ENCODE measurements around the gene PDE4D. TPM values are rescaled to one million over a fixed set of nuclear protein-coding genes. Genes with fewer than 3 reads are reported as not detected.

Gene PDE4D
- total RNA-seq, 2 experiments from 2014 or later, result 40.5 to 41.2 TPM

DNA sequence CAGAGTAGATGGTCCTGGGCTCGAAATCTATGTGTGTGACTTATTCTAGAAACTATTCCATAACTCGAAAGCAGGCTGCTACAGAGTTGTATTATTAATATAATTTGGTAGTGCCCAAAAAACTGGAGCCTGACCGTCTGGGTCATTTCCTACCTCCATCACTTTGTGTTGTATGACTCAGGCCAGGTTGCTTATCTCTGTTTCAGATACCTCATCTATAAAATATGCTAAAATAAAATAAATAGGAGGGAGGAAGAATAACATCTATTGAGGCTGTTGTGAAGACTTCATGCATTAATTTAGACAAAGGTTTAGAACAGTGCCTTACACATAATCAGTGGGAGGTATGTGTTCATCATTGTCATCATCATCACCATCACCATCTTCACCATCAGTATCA lies 57.7 kb downstream of the PDE4D start:
- intact Hi-C loops (cut with micrococcal nuclease), result no loop called here
- Mint-ChIP-seq H3K36me3 (ENCODE audit: low read depth) (no peaks in the 10 kb centered on the region), H3K27me3 (ENCODE audit: low read depth) (peaks cover 10% of the 10 kb centered on the region), H3K27ac (no peak overlapping the region), H3K4me3 (no peak overlapping the region), H3K9me3 (no peaks in the 10 kb centered on the region), H3K4me1 (ENCODE audit: low read depth) (no peaks in the 10 kb centered on the region)
- DNase-seq, result no peak
- CTCF ChIA-PET, result interaction anchor here (0.5 kb wide), 1 partner anchor 22 kb away, joined by 3 read pairs; no protein-coding TSS in a partner anchor

DNA sequence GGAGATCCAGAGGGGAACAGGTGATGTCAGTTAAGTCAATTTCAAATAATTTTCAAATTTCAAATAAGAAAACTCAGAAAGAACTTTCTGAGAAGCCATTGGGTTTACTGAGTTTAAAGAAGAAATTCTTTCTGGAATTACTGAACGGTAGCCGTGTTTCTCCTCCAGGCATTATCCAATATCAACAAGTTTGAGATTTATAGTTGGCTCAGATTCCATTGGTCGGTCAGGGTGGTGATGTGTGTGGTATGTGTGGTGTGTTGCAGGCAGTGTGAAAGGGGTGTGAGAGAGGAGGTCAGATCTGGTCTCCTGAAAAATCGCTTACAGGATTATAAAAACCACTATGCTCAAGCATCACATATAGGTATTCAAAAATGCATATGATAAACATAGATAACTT lies 60.1 kb downstream of the PDE4D start:
- no peak for DNase-seq
- Mint-ChIP-seq H3K4me3 (no peak overlapping the region), H3K27ac (no peak overlapping the region), H3K27me3 (ENCODE audit: low read depth) (peaks cover 4% of the 10 kb centered on the region), H3K36me3 (ENCODE audit: low read depth) (no peaks in the 10 kb centered on the region), H3K9me3 (no peaks in the 10 kb centered on the region), H3K4me1 (ENCODE audit: low read depth) (no peaks in the 10 kb centered on the region)
- CTCF ChIA-PET, result no interaction called here
- intact Hi-C loops (cut with micrococcal nuclease), result no loop called here

DNA sequence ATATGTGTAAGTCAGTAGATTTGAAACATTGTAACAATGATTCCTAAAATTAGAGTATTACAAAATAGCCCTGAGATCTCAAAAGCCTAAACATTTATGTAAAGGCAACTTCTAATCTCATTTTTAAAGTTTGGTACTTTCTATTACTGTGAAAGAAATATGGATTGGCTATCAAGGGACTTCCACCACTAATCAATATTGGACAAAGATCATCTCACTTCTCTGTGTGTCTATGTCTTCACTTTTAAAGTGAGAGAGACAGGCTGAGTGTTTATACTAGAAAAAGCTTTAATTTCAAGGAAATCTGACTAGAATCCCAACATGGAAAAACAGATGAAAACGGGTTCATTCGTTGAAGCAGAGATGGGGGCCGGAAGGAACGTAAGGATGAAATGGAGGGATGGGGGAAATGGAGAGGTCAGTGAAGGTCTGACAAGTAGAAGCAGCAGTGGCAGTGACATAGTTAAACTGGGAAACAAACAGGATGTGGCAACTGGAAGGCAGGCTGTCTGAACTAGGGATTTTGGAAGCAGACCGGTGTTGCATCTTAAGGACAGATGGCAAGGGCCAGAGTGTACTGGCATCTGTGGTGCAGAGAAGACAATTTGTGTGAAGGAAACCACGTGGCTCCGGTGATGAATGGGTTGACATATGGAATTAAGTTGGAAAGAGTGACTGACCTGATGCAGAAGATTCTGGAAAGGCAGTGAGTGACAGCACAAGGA lies 60.8 kb downstream of the PDE4D start:
- CTCF ChIA-PET, result no interaction called here
- H3K9me3 Mint-ChIP-seq, result no peaks in the 10 kb centered on the region
- no peak for DNase-seq
- intact Hi-C loops (cut with micrococcal nuclease), result no loop called here
- no peaks in the 10 kb centered on the region for H3K4me1 Mint-ChIP-seq (ENCODE audit: low read depth)
- H3K27ac Mint-ChIP-seq, result no peak overlapping the region
- no peaks in the 10 kb centered on the region for H3K36me3 Mint-ChIP-seq (ENCODE audit: low read depth)
- peaks cover 4% of the 10 kb centered on the region for H3K27me3 Mint-ChIP-seq (ENCODE audit: low read depth)
- H3K4me3 Mint-ChIP-seq, result no peak overlapping the region

DNA sequence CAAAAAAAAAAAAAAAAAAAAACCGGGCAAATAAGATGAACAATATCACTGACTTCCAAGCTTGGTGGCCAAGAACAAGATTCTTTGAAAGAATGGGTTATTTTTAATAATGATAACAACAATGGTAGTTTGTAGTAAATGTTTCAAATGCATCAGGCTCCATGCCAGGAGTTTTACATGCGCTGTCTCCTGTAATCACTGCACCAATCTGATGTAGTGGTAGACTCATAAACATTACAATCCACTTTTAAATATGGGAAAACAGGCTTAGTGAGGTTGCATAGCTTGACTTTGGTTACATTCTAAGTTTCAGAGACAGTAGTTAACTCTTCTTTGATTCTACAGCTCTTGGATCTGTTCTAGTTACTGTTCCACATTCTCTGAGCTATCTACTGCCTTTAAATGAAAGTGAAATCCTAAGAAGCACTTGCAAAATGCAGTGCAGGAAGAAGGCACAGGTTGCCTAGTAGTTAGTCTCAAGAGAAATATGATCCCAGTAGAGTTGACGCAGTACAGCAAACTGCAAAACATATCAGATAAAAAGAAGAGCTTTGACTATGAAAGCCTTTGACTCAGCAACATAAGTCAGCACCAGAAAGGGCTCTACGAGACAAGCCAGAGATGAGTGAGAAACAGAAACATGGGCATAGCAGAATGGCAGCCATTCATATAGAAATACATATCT lies 62.1 kb downstream of the PDE4D start:
- no peaks in the 10 kb centered on the region for H3K4me1 Mint-ChIP-seq (ENCODE audit: low read depth)
- H3K27me3 Mint-ChIP-seq (ENCODE audit: low read depth), result peaks cover 4% of the 10 kb centered on the region
- H3K36me3 Mint-ChIP-seq (ENCODE audit: low read depth), result no peaks in the 10 kb centered on the region
- no peak overlapping the region for H3K4me3 Mint-ChIP-seq
- CTCF ChIA-PET, result no interaction called here
- DNase-seq, result no peak
- H3K27ac Mint-ChIP-seq, result no peak overlapping the region
- intact Hi-C loops (cut with micrococcal nuclease), result no loop called here
- H3K9me3 Mint-ChIP-seq, result no peaks in the 10 kb centered on the region

DNA sequence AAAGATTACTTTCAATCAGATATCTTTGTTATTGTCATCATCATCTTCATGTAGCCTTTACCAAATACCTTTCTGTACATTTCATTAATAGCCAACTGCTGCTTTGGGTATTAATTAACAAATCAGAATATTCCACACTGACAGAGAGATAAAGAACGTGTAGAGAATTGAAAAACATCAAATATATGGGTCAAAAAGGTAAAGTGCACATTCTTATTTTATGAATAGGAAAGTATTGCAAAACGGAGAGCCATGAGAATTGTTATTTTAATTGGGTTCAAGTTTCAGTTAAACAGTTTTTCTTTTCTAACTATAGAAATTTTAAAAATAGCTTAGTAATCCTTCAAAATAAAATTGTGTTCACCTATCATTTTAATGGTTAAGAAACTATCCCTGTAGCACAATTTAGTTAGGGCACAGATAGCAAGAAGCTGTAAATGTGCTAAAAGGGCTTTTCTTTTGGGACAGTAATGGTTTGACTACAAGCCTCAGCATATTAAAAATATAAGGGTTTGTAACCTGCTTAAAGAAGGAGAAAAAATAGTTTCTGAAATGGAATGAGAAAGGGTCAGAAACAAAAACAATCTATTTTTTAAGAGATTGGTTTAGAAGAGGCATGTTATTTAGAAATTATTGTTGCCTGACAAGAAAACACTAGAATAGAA lies 62.9 kb downstream of the PDE4D start:
- Mint-ChIP-seq H3K27ac (no peak overlapping the region), H3K4me3 (no peak overlapping the region), H3K9me3 (no peaks in the 10 kb centered on the region), H3K4me1 (ENCODE audit: low read depth) (no peaks in the 10 kb centered on the region), H3K36me3 (ENCODE audit: low read depth) (no peaks in the 10 kb centered on the region), H3K27me3 (ENCODE audit: low read depth) (peaks cover 4% of the 10 kb centered on the region)
- no peak for DNase-seq
- intact Hi-C loops (cut with micrococcal nuclease), result no loop called here
- CTCF ChIA-PET, result no interaction called here

DNA sequence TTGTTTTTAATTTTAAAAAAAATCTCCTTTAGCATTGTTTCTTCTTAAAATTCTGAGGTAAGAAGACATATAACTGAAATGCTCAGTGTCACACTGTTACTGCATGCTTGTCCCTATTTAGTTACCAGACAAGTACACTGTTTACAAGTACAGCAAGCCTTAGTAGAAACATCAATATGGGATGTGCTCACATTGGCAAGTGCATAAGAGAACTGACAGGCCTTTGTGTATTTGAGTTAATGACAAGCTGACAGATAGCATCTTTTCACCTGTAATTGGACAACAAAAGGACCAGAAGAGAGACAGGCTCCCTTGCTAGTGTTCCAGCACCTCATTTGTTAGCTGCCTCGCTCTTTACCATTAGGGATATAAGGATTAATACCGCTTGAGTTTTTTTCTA lies 63.6 kb downstream of the PDE4D start:
- Mint-ChIP-seq H3K4me1 (ENCODE audit: low read depth) (no peaks in the 10 kb centered on the region), H3K27me3 (ENCODE audit: low read depth) (peaks cover 4% of the 10 kb centered on the region), H3K27ac (no peak overlapping the region), H3K9me3 (no peaks in the 10 kb centered on the region), H3K4me3 (no peak overlapping the region), H3K36me3 (ENCODE audit: low read depth) (no peaks in the 10 kb centered on the region)
- no peak for DNase-seq
- intact Hi-C loops (cut with micrococcal nuclease), result no loop called here
- CTCF ChIA-PET, result interaction anchor here (0.6 kb wide), 1 partner anchor 706 kb away, joined by 3 read pairs; no protein-coding TSS in a partner anchor

DNA sequence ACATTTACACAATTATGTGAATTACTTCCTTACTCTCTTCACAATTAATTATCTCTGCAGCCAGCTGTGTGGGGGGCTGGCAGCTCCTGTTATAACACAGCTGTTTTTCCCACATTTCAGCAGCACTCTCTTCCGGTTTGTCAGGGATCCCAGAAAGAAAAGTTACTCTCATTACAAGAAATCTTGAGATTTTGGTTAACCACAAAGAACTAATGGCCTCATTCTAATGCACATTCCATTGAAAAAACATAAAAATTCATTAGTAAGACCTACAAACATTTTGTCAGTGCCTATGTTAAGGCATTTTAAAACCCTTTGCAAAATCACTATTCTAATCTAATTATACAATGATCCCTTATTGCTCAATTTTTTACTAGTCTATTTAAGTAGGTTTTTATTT lies 64.1 kb downstream of the PDE4D start:
- no peaks in the 10 kb centered on the region for H3K36me3 Mint-ChIP-seq (ENCODE audit: low read depth)
- H3K4me1 Mint-ChIP-seq (ENCODE audit: low read depth), result no peaks in the 10 kb centered on the region
- no peak overlapping the region for H3K4me3 Mint-ChIP-seq
- H3K27ac Mint-ChIP-seq, result no peak overlapping the region
- no peaks in the 10 kb centered on the region for H3K9me3 Mint-ChIP-seq
- intact Hi-C loops (cut with micrococcal nuclease), result no loop called here
- peaks cover 7% of the 10 kb centered on the region for H3K27me3 Mint-ChIP-seq (ENCODE audit: low read depth)
- CTCF ChIA-PET, result interaction anchor here (0.6 kb wide), 1 partner anchor 707 kb away, joined by 3 read pairs; no protein-coding TSS in a partner anchor
- DNase-seq, result no peak

DNA sequence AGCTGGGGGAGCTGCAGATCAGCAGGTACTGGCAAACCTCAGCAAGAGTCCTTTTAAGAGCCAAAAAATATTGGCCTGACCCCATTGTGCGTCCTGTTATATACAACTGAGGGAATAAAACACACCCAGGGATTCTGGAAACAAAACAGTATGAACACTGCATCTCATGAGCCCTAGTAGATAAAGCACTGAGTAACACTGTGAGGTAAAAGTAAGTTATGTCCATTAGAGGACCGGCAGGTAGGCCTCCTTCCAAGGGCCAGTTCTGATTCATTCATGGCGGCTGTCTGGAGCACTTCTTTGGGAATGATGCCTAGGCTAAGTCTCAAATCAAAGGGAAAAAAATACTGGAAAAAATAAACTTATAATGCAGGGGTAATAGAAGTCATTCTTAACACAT lies 64.9 kb downstream of the PDE4D start:
- no peaks in the 10 kb centered on the region for H3K9me3 Mint-ChIP-seq
- no peaks in the 10 kb centered on the region for H3K4me1 Mint-ChIP-seq (ENCODE audit: low read depth)
- CTCF ChIA-PET, result interaction anchor here (1.3 kb wide), 1 partner anchor 18 kb away, joined by 3 read pairs; no protein-coding TSS in a partner anchor
- H3K27me3 Mint-ChIP-seq (ENCODE audit: low read depth), result peaks cover 4% of the 10 kb centered on the region
- no peak overlapping the region for H3K4me3 Mint-ChIP-seq
- intact Hi-C loops (cut with micrococcal nuclease), result no loop called here
- DNase-seq, result no peak
- no peaks in the 10 kb centered on the region for H3K36me3 Mint-ChIP-seq (ENCODE audit: low read depth)
- H3K27ac Mint-ChIP-seq, result no peak overlapping the region

DNA sequence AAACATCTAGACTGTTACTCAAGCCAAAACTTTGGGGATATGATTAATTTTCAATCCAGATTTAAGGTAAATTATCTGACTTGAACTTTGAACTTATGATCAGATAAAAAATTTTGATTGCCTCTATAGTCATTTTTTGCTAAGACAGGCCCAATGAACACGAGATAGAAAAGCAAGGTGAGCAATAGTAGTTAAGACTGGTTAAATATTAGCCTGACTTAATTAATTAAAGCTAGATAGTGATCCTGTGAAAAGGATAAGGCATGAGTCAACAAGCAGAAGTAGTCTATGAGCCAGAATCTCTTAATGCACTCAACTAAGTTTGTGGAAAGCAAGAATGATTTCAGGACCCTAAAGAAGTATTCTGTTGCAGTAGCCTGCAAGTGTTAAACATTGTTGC lies 66.5 kb downstream of the PDE4D start:
- intact Hi-C loops (cut with micrococcal nuclease), result no loop called here
- Mint-ChIP-seq H3K36me3 (ENCODE audit: low read depth) (no peaks in the 10 kb centered on the region), H3K27me3 (ENCODE audit: low read depth) (peaks cover 2% of the 10 kb centered on the region), H3K27ac (no peak overlapping the region), H3K9me3 (no peaks in the 10 kb centered on the region), H3K4me1 (ENCODE audit: low read depth) (no peaks in the 10 kb centered on the region), H3K4me3 (no peak overlapping the region)
- DNase-seq, result no peak
- CTCF ChIA-PET, result no interaction called here

DNA sequence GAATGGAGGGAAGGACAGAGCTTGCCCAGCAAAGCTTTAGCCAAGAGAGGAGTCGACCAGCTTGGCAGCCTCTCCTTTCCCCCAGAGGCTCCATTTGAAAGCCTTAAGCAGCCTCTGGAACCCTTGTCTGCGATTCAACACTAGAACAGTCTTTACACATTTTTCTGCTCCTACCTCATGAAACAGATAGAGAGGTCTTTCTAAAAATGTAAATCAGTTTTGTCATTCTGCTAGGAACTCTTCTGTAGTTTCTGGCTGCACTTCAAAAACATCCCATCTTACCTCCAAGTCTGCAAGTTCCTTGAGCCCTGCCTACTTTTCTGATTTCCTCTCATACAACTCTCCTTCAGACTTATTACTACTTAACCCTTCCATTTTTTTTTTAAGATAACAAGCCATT lies 70.1 kb downstream of the PDE4D start:
- CTCF ChIA-PET, result no interaction called here
- Mint-ChIP-seq H3K9me3 (no peaks in the 10 kb centered on the region), H3K4me3 (no peak overlapping the region), H3K27ac (no peak overlapping the region), H3K36me3 (ENCODE audit: low read depth) (no peaks in the 10 kb centered on the region), H3K4me1 (ENCODE audit: low read depth) (no peaks in the 10 kb centered on the region), H3K27me3 (ENCODE audit: low read depth) (peaks cover 2% of the 10 kb centered on the region)
- intact Hi-C loops (cut with micrococcal nuclease), result no loop called here
- DNase-seq, result no peak

DNA sequence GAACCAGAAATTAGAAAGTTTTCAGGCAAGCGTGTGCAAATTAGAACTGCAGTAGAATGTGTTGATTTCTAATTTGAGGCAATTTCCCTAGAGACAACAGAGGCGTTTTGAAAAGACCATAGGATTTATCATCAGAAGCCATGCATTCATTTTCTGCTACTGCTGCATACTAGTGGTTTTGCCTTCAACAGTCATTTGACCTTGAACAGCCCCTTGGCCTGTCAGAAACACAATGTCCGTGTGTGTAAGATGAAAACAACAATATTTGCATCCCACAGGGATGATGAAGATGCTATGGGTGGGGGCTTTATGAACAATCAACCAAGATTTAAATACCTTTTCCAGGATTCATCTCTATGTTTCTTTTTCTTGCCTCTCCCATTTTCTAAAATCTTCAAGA lies 73.7 kb downstream of the PDE4D start:
- Mint-ChIP-seq H3K36me3 (ENCODE audit: low read depth) (no peaks in the 10 kb centered on the region), H3K4me3 (no peak overlapping the region), H3K27ac (no peak overlapping the region), H3K9me3 (no peaks in the 10 kb centered on the region), H3K27me3 (ENCODE audit: low read depth) (peaks cover 2% of the 10 kb centered on the region), H3K4me1 (ENCODE audit: low read depth) (no peaks in the 10 kb centered on the region)
- DNase-seq, result no peak
- CTCF ChIA-PET, result interaction anchor here (0.6 kb wide), 1 partner anchor 64 kb away, joined by 3 read pairs; no protein-coding TSS in a partner anchor
- intact Hi-C loops (cut with micrococcal nuclease), result no loop called here

DNA sequence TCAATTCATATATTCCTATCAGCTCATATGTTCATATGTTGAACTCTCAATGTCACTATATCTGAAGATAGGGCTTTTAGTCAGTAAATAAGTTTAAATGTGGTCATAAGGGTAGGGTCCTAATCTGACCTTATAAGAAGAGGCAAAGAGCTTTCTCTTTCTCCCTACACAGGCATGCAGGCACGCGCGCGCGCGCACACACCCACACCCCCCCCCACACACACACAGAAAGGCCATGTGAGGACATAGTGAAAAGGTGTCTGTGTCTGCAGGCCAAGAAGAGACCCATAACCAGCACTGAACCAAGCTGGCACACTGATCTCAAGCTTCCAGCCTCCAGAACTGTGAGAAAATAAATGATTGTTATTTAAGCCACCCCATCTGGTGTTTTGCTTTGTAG lies 76.0 kb downstream of the PDE4D start:
- no peaks in the 10 kb centered on the region for H3K4me1 Mint-ChIP-seq (ENCODE audit: low read depth)
- intact Hi-C loops (cut with micrococcal nuclease), result no loop called here
- no peaks in the 10 kb centered on the region for H3K36me3 Mint-ChIP-seq (ENCODE audit: low read depth)
- DNase-seq, result no peak
- H3K27me3 Mint-ChIP-seq (ENCODE audit: low read depth), result no peaks in the 10 kb centered on the region
- no peak overlapping the region for H3K4me3 Mint-ChIP-seq
- no peaks in the 10 kb centered on the region for H3K9me3 Mint-ChIP-seq
- H3K27ac Mint-ChIP-seq, result no peak overlapping the region
- CTCF ChIA-PET, result interaction anchor here (0.6 to 1.0 kb wide), 2 partner anchors 8 to 512 kb away, joined by 4 to 6 read pairs; no protein-coding TSS in a partner anchor
